ENCODE results near the gene ZMYM4.

ZMYM4 gene

DNA sequence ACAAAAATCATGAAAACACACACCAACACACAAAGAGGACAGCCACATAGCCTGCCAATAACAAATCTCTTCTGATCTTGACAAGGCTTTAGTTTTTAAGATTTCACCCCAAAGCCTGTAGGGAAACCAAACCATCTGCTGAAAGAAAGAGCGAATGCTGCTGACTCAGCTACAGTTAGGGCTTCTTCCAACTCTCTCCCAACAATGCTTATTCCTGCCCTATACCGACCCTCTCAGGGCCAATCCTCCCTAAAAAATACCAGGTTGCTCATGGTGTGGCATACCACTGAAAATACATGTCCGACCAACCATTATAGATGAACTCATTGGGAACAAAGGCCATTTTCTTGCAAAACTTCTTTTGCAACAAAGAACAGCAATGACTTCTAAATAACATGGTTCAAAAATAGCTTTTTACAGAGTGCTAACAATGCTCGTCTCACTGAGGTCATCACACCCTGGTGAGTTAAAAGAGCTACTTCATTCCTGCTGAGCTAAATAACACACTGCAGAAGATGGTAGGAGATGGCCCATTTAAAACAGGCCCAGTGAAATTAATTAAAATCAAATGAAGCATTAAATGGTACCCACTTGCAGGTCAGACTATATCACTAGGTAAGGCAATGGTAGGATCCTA is 202.6 kb downstream of the ZMYM4 start:
- Histone ChIP-seq H3K9me2 (replicated peaks; ENCODE audit: low read depth, low read length) (no peaks in the 10 kb centered on the region), H3K79me2 (ENCODE audit: insufficient read depth, low read length) (no peaks in the 10 kb centered on the region), H3K4me1 (ENCODE audit: insufficient read depth, low read length, poor library complexity, severe bottlenecking) (no peaks in the 10 kb centered on the region), H3K27me3 (ENCODE audit: insufficient read depth, low read length, poor library complexity, severe bottlenecking) (no peaks in the 10 kb centered on the region), H4K20me1 (ENCODE audit: insufficient read depth, low read length, poor library complexity, severe bottlenecking) (no peaks in the 10 kb centered on the region), H3F3A (ENCODE audit: low read depth) (no peaks in the 10 kb centered on the region), H3K9me3 (ENCODE audit: insufficient read depth, low read depth, low read length) (no peaks in the 10 kb centered on the region), H3K36me3 (ENCODE audit: insufficient read depth, low read length) (peaks cover 39% of the 10 kb centered on the region; the same call in 1 of the 2 replicates), H2AFZ (ENCODE audit: low read length) (no peak overlapping the region), H3K9ac (ENCODE audit: low read depth, low read length, poor library complexity, severe bottlenecking) (no peak overlapping the region), H3K4me3 (ENCODE audit: low read length, poor library complexity, severe bottlenecking) (no peak overlapping the region), H3K4me2 (ENCODE audit: low read depth, low read length, poor library complexity, severe bottlenecking) (no peak overlapping the region)
- TF ChIP-seq EZH2phosphoT487 (IDR thresholded peaks at IDR 0.05; ENCODE audit: borderline replicate concordance) (no peak), CTCF (conservative IDR thresholded peaks at IDR 0.05; ENCODE audit: low read length) (no peak)
